GM20431 (cell line): Measurements from ENCODE around the gene PRDX5.

Experiments
- in situ Hi-C: fragments of 300-500 bp; cut with MseI, MboI; formaldehyde crosslinking; loops from one replicate; pipeline ENCODE4 v1.15.0; 2020; ENCODE audit warnings: low sequenced_read_pairs; ENCODE audit not compliant: unreplicated experiment

The PRDX5 gene

GRCh38 chr11:64342869-64343745, 25.2 kb downstream of the PRDX5 start:
- in situ Hi-C loops: no loop called here

GRCh38 chr11:64343767-64344559, 26.0 kb downstream of the PRDX5 start:
- in situ Hi-C loops: no loop called here

- in situ Hi-C loops: no loop called here
Measured at GRCh38 chr11:64344787-64345186, 26.9 kb downstream of the PRDX5 start.

- in situ Hi-C loops: no loop called here
Measured at GRCh38 chr11:64347193-64347867, 29.4 kb downstream of the PRDX5 start.

DNA sequence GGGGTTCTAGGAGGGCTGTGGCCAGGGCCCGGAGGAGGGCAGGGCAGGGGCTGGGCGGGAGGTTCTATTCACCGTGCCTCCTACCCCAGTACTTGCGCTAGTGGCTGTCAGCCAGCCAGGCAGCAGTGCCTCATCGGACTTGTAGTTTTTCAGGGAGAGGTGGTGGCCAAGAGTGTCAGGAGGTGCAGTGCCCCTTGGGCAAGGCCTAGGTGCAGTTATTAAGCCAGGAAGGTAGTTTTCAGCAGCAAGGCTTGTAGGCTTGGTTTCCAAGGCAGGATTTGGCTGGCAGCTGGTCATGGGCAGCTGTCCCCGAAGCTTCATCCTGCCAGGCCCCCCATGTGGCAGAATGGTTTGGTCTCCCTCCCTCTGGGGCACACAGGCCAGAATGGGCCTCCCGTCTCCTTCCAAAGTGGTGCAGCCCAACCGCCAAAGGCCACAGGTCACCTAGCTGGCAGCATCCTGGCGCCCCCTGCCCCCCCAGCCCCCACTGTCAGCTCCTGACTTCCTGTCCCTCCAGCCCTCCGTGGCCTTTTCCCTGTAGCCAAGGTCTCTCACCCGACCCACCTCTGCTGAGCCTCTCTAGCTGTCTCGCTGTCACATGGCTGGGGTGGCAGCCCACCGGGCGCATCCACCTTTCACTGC, 30.6 kb downstream of the PRDX5 start:
- in situ Hi-C loops: no loop called here

DNA sequence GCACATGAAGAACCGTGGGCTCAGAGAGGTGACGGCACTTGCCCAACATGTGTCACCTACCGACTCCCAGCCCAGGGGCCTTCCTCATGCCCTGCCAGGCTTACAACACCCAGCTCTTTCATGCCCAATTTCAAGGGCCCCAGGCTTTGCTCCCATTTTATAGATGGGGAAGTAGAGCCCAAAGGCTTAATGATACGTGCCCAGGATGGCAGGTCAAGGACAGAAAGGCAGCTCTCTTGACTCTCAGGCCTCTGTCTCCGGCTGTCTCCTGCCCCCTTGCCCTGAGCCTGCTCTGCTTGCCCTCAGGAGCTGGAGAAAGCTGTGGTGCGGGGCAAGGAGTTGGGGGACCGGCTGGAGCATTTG, 31.1 kb downstream of the PRDX5 start:
- in situ Hi-C loops: no loop called here

DNA sequence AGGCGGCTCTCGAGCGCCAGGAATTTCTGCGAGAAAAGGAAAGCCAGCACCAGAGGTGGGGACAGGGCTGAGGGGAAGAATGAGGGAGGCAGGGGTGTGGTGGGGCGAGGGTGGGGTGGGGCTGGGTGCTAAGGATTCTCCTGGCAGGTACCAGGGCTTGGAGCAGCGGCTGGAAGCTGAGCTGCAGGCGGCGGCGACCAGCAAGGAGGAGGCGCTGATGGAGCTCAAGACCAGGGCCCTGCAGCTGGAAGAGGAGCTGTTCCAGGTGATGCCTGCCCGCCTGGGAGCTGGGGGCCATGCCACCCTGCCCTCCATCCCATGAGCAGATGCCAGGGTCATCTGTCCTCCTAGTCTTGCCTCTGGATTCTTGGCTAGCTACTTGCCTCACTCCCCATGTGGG, 31.5 kb downstream of the PRDX5 start:
- in situ Hi-C loops: no loop called here

GRCh38 chr11:64351136-64351631, 33.3 kb downstream of the PRDX5 start:
- in situ Hi-C loops: no loop called here

GRCh38 chr11:64352099-64352994, 34.4 kb downstream of the PRDX5 start:
- in situ Hi-C loops: no loop called here

DNA sequence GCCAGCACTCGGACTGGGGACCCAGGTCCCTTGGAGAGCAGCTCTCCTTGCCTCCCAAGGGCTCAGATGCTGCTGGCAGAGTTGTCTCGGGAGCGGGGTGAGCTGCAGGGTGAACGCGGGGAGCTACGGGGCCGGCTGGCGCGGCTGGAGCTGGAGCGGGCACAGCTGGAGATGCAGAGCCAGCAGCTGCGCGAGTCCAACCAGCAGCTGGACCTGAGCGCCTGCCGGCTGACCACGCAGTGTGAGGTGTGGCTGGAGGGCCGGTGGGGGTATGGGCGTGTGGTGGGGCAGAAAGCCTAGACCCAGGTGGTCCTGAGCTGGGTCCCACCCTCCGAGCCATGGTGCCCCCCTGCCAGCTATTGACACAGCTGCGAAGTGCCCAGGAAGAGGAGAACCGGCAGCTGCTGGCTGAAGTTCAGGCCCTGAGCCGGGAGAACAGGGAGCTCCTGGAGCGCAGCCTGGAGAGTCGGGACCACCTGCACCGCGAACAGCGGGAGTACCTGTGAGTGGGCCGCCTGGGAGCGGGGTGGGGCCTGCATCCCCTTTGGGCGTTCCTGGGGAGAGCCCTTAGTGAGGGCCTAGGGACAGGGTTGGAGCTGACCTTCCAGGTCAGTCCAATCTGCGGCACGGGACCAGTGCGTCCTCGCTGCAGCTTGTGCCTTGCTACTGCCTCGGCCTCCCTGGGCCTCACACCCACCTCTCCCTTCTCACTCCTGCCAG, 35.2 kb downstream of the PRDX5 start:
- in situ Hi-C loops: no loop called here

- in situ Hi-C loops: no loop called here
Measured at GRCh38 chr11:64353715-64354506, 36.0 kb downstream of the PRDX5 start.

DNA sequence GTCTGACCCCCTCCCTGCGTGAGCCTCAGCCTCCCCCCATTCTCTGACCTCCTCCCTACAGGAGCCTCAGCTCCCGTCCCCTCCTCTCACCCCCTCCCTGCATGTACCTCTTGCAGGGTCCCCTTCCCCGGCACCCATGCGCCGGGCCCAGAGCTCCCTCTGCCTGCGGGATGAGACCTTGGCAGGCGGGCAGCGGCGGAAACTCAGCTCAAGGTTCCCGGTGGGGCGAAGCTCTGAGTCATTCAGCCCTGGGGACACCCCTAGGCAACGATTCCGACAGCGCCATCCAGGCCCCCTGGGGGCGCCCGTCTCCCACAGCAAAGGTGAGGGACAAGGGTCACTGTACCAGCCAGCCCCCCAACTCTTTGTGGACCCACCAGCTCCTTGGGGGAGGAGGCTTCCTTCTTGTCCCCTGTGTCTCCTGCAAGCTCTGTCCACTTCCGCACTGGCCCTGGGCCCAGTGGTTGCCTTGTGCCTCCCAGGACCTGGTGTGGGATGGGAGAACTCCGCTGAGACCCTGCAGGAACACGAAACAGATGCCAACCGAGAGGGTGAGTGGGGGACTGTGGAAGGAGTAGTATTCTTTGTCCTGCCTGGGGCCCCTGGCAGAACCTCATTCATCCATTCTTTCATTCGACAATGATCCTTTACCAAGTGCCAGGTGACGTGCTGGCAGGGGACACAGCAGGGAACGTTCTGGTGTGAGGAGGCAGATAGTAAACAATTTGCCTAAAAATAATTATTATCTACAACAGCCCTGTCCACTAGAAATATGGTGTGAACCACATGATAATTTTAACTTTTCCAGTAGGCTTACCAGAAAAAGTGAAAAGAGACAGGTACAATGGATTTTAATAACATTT, 37.4 kb downstream of the PRDX5 start:
- in situ Hi-C loops: no loop called here

DNA sequence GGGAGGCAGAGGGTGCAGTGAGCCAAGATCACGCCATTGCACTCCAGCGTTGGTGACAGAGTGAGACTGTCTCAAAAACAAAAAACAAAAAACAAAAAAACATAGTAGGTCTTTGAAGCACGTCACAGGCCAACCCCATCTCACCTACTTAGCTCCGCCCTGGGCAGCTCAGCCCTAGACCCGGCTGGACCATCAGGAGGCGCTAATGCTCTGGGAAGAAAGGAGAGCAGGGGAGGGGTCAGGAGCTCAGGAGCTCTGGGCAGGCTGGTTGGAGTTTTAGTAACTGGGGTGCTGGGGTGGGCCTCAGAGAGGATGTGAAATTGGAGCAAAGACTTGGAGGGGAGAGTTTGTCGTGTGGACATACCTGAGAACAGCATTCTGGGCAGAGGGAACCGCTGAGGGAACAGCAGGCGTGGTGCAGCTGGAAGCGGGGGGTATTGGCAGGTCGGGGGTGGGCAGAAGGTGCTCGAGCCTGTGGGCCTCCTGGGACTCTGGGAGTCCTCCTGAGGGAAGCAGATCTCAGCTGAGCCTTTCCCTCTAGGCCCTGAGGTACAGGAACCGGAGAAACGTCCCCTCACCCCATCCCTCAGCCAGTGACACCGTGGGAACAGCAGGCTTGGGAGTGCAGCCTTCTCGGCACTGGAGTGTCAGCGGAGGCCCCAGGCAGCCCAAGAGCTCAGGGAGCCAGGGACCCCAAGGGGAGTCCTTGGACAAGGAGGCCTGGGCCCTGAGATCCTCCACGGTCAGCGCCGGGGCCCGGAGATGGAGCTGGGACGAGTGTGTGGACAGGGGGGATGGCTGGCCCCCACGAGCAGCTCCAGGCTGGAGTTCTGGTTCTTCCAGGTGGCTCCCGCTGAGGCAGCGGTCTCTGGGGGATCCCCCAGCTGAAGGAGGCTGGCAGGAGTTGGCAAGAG, 38.8 kb downstream of the PRDX5 start:
- in situ Hi-C loops: no loop called here

- in situ Hi-C loops: no loop called here
Measured at GRCh38 chr11:64357446-64357845, 39.5 kb downstream of the PRDX5 start.

GRCh38 chr11:64357904-64358535, 40.1 kb downstream of the PRDX5 start:
- in situ Hi-C loops: no loop called here
